Measurements from ENCODE around the gene HKDC1.

DNA sequence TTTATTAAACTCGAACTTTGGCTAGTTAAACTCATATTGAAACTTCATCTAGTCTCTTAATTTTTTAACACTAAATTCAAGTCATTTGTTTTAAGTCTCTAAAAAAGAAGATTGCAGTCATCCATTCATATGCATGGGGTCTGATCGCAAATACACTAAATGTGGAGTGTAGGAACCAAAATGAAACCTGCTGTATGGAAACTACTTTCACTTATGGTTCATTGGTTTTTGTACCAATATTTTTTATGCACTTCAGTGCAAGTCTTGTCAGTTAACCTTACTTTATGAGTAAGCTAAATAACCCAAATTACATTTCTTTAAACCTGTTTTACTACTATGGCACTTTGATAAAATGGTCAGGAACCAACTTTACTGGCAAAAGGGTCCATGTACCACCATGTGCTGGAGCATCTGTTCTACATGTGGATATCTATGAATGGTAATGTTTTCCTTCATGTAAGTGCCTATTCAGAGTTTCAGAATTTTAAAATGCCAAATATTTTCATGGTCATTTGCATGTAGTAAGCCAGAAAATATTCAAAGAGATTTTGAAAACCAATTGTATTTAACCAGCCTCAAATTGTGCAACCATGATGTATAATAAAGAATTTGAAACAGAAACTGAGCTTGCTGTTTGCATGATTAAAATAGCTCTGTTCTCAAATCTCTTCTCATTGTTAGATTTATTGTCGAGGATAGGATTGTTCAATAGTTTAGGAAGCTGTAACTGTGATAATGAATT, 47.7 kb upstream of the HKDC1 start:
- no peak for TF ChIP-seq CTCF (IDR thresholded peaks at IDR 0.05; ENCODE audit: low read depth, low read length, missing input control)
- TF ChIP-seq REST (IDR thresholded peaks at IDR 0.05) = no peak
- TF ChIP-seq RAD21 (IDR thresholded peaks at IDR 0.05) = no peak
- TF ChIP-seq HNF4G (IDR thresholded peaks at IDR 0.05) = no peak
- TF ChIP-seq TAF1 (conservative IDR thresholded peaks at IDR 0.05) = no peak
